Mammary epithelial cell (primary cell): ENCODE measurements around the gene TP53RK.

ENCODE experiments used
- EZH2 ChIP-seq: IDR thresholded peaks from 2 replicates; pipeline ENCODE4 v1.6.1; 2012; ENCODE audit warnings: low read length, inconsistent platforms, borderline replicate concordance
- TF ChIP-seq, protein P1 (sequence below), 2 donors: IDR thresholded peaks in 1 of 2; conservative IDR thresholded peaks in 1 of 2; 2 replicates each; pipeline ENCODE4 v1.5.1; 2011 to 2012; ENCODE audit warnings: inconsistent platforms in 2 of 2, low read length in 2 of 2, mild to moderate bottlenecking in 2 of 2, control low read depth in 1 of 2, low read depth in 1 of 2; ENCODE audit not compliant: insufficient read depth in 1 of 2; ENCODE audit errors: extremely low read depth in 1 of 2

- TF ChIP-seq, protein P1, sequence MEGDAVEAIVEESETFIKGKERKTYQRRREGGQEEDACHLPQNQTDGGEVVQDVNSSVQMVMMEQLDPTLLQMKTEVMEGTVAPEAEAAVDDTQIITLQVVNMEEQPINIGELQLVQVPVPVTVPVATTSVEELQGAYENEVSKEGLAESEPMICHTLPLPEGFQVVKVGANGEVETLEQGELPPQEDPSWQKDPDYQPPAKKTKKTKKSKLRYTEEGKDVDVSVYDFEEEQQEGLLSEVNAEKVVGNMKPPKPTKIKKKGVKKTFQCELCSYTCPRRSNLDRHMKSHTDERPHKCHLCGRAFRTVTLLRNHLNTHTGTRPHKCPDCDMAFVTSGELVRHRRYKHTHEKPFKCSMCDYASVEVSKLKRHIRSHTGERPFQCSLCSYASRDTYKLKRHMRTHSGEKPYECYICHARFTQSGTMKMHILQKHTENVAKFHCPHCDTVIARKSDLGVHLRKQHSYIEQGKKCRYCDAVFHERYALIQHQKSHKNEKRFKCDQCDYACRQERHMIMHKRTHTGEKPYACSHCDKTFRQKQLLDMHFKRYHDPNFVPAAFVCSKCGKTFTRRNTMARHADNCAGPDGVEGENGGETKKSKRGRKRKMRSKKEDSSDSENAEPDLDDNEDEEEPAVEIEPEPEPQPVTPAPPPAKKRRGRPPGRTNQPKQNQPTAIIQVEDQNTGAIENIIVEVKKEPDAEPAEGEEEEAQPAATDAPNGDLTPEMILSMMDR (conservative IDR thresholded peaks at IDR 0.05 in 1 of 2, IDR thresholded peaks at IDR 0.05 in 1 of 2; ENCODE audit: extremely low read depth in 1 of 2, insufficient read depth in 1 of 2, low read depth in 1 of 2, low read length in 2 of 2): no peak
- TF ChIP-seq EZH2: no peak
Observed at GRCh38 chr20:46666818-46667515, 22.3 kb downstream of the TP53RK start.
